K562 (cell line): Measurements from ENCODE around the gene RSPH6A. TPM values are rescaled to one million over a fixed set of nuclear protein-coding genes. Genes with fewer than 3 reads are reported as not detected.
A peak's percentile ranks its signal among the peaks of the same experiment; 100 is the strongest.

Experiments
- DACH1 ChIP-seq: fragments of 450-650 bp; IDR thresholded peaks from 2 replicates; pipeline ENCODE4 v1.6.1; 2018; ENCODE audit not compliant: partially characterized antibody
- ESRRB ChIP-seq: fragments of 250-450 bp; sonication (Bioruptor Pico); IDR thresholded peaks from 2 replicates; pipeline ENCODE4 v1.5.0; 2020; ENCODE audit warnings: mild to moderate bottlenecking, moderate library complexity, borderline replicate concordance
- FOXJ2 ChIP-seq: fragments of 200-800 bp; sonication (Bioruptor generic); IDR thresholded peaks from 2 replicates; pipeline ENCODE4 v1.6.1; 2016; ENCODE audit warnings: missing genetic modification characterization, missing compliant biosample characterization
- HNRNPH1 ChIP-seq: fragments of 200-400 bp; formaldehyde crosslinking; optimal IDR thresholded peaks from 2 replicates; pipeline ENCODE3; 2017; ENCODE audit warnings: low read depth, mild to moderate bottlenecking, low read length, moderate library complexity
- MAFG ChIP-seq: fragments of 450-650 bp; conservative IDR thresholded peaks from 2 replicates; pipeline ENCODE4 v1.6.1; 2016; ENCODE audit warnings: missing genetic modification characterization, missing compliant biosample characterization
- NCOA4 ChIP-seq: fragments of 450-650 bp; IDR thresholded peaks from 2 replicates; pipeline ENCODE4 v1.6.1; 2018; ENCODE audit warnings: mild to moderate bottlenecking; ENCODE audit not compliant: partially characterized antibody
- NFIX ChIP-seq: fragments of 250-450 bp; sonication (Bioruptor Pico); IDR thresholded peaks from 2 replicates; pipeline ENCODE4 v1.4.0; 2020; ENCODE audit warnings: low read depth, mild to moderate bottlenecking, moderate library complexity
- RREB1 ChIP-seq: fragments of 250-450 bp; sonication (Bioruptor Pico); IDR thresholded peaks from 2 replicates; pipeline ENCODE4 v1.4.0; 2020
- SMARCC2 ChIP-seq: fragments of 450-650 bp; IDR thresholded peaks from 2 replicates; pipeline ENCODE4 v1.6.1; 2017; ENCODE audit warnings: antibody characterized with exemption, moderate library complexity, mild to moderate bottlenecking, low read depth
- SP2 ChIP-seq: IDR thresholded peaks from 2 replicates; pipeline ENCODE4 v1.6.1; 2011; ENCODE audit warnings: mild to moderate bottlenecking, low read depth, low read length, moderate library complexity; ENCODE audit not compliant: poor library complexity, severe bottlenecking; ENCODE audit errors: extremely low read depth
- SRSF7 ChIP-seq: fragments of 200-400 bp; formaldehyde crosslinking; optimal IDR thresholded peaks from 2 replicates; pipeline ENCODE3; 2017; ENCODE audit warnings: mild to moderate bottlenecking, low read depth, low read length
- THAP12 ChIP-seq: fragments of 250-450 bp; sonication (Bioruptor Pico); IDR thresholded peaks from 2 replicates; pipeline ENCODE4 v1.9.0; 2021; ENCODE audit warnings: mild to moderate bottlenecking, inconsistent platforms
- YY1 ChIP-seq, 3 experiments: IDR thresholded peaks; 2 replicates each; pipeline ENCODE4 v1.6.1; 2011; ENCODE audit warnings: low read length in 2 of 3, mild to moderate bottlenecking in 2 of 3, moderate library complexity in 2 of 3, borderline replicate concordance in 1 of 3, control low read depth in 1 of 3, low read depth in 1 of 3; ENCODE audit not compliant: insufficient read depth in 3 of 3, insufficient replicate concordance in 2 of 3, control insufficient read depth in 1 of 3, insufficient read length in 1 of 3; ENCODE audit errors: extremely low read depth in 1 of 3
- ZHX1 ChIP-seq: fragments of 150-350 bp; conservative IDR thresholded peaks from 2 replicates; pipeline ENCODE4 v1.6.1; 2014; ENCODE audit warnings: low read length
- ZNF57 ChIP-seq: fragments of 450-650 bp; formaldehyde crosslinking; IDR thresholded peaks from 2 replicates; pipeline ENCODE4 v1.4.0; 2020; ENCODE audit warnings: mild to moderate bottlenecking, moderate library complexity
- ZNF778 ChIP-seq: fragments of 450-650 bp; formaldehyde crosslinking; IDR thresholded peaks from 2 replicates; pipeline ENCODE4 v1.4.0; 2020; ENCODE audit warnings: mild to moderate bottlenecking, moderate library complexity
- polyA plus RNA-seq, 8 experiments: library from polyadenylated mRNA; depleted of rRNA in 4 of 8; stranded (reverse) in 5 of 8; unstranded in 3 of 8; fragments of >200 nt; fragmentation: Nextera tagmentation in 2 of 8; fragmentation: Illumina TruSeq in 1 of 8; extraction: Ambion mirVana in 2 of 8; extraction: Trizol in 1 of 8; gene quantifications; 2 replicates each; pipeline versions ENCODE4 v1.2.1 to v1.2.3, GENCODE V29; 2011 to 2014; ENCODE audit warnings: inconsistent platforms in 1 of 8, missing spikeins in 1 of 8
- total RNA-seq, 7 experiments: library from RNA; depleted of rRNA in 6 of 7; stranded (reverse); fragments of >200 nt in 6 of 7; fragmentation: Illumina TruSeq in 2 of 7; extraction: Trizol in 2 of 7; gene quantifications; 2 replicates each; pipeline versions ENCODE4 v1.2.1 to v1.2.3, GENCODE V29; 2011 to 2021; ENCODE audit warnings: low replicate concordance in 1 of 7

RSPH6A gene
- total and polyA plus RNA-seq, 9 of the 15 experiments (the other 6 are each of a cell fraction or from before 2014, with no cell fraction given) = 0.03 to 0.15 (median 0.07) TPM; not detected in 5

- TF ChIP-seq YY1 (IDR thresholded peaks at IDR 0.05; ENCODE audit: borderline replicate concordance in 1 of 3, control insufficient read depth in 1 of 3, extremely low read depth in 1 of 3, insufficient read depth in 3 of 3, insufficient read length in 1 of 3, insufficient replicate concordance in 2 of 3, low read depth in 1 of 3, low read length in 2 of 3) (peak; percentile 75 to 97 (median 93)), MAFG (tag) (no peak), ZHX1 (no peak), HNRNPH1 (no peak), FOXJ2 (tag) (peak; percentile 89), NCOA4 (no peak), THAP12 (CRISPR knock-in tag) (peak; percentile 69), DACH1 (no peak), ZNF57 (CRISPR knock-in tag) (no peak), SP2 (peak; percentile 51), SMARCC2 (no peak), ZNF778 (CRISPR knock-in tag) (no peak), SRSF7 (no peak), NFIX (CRISPR knock-in tag) (no peak), RREB1 (no peak), ESRRB (no peak)
Observed at GRCh38 chr19:45792470-45793177, 22.5 kb downstream of the RSPH6A start, which contains the start of gene DMWD (continued).
